GM18868 (cell line): Measurements from ENCODE around the gene MAPK10.

Experiments
- ATAC-seq: cut with Tn5 transposase; IDR thresholded peaks from one replicate; pipeline ENCODE4 v1.9.1; 2021; ENCODE audit warnings: mild to moderate bottlenecking, moderate library complexity; ENCODE audit not compliant: unreplicated experiment

MAPK10 gene

DNA sequence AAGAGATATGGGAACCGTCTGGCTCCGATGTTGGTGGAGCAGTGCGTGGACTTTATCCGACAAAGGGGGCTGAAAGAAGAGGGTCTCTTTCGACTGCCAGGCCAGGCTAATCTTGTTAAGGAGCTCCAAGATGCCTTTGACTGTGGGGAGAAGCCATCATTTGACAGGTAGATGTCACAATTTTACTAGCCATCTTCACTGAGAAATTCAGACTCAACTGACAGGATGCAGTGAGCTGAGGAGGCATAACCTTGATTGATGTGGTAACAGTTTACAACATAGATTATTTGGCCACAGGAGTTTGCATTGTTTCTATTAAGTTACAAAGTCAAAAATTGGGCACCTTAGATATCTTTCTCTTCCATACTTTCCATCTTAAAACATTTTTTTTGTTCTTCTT lies 417.7 kb downstream of the MAPK10 start:
- ATAC-seq: no peak

GRCh38 chr4:85940151-85940550 lies 419.7 kb downstream of the MAPK10 start:
- ATAC-seq: no peak
